GM19372 (cell line): ENCODE results near the gene SMPDL3B.

Experiments used
- ATAC-seq: cut with Tn5 transposase; IDR thresholded peaks from one replicate; pipeline ENCODE4 v1.9.1; 2021; ENCODE audit warnings: mild to moderate bottlenecking, low read depth, moderate library complexity; ENCODE audit not compliant: unreplicated experiment

SMPDL3B gene

GRCh38 chr1:27934818-27935549 is at the start of gene SMPDL3B:
Gene SMPDL3B (plus strand): TSS chr1:27935000. CDS start chr1:27935184, 184 bp downstream.
- no peak for ATAC-seq

- no peak for ATAC-seq
These were observed 49.7 kb upstream of the SMPDL3B start for GRCh38 chr1:27885114-27885528.

GRCh38 chr1:27885621-27886352 is 49.0 kb upstream of the SMPDL3B start:
- ATAC-seq, result no peak

- no peak for ATAC-seq
These were observed 48.5 kb upstream of the SMPDL3B start for GRCh38 chr1:27886353-27886679.

GRCh38 chr1:27886744-27887143 is 48.1 kb upstream of the SMPDL3B start:
- ATAC-seq, result no peak

GRCh38 chr1:27887215-27888021 is 47.4 kb upstream of the SMPDL3B start:
- ATAC-seq, result no peak

- no peak for ATAC-seq
These were observed 45.3 kb upstream of the SMPDL3B start for GRCh38 chr1:27889506-27889905.

GRCh38 chr1:27891196-27891889 is 43.5 kb upstream of the SMPDL3B start:
- ATAC-seq, result no peak

- ATAC-seq, result no peak
These were observed 40.3 kb upstream of the SMPDL3B start for GRCh38 chr1:27894521-27894920.

GRCh38 chr1:27906759-27907158 is 28.0 kb upstream of the SMPDL3B start:
- no peak for ATAC-seq

- no peak for ATAC-seq
These were observed 22.4 kb upstream of the SMPDL3B start for GRCh38 chr1:27912429-27912828.

- no peak for ATAC-seq
These were observed 19.7 kb upstream of the SMPDL3B start for GRCh38 chr1:27915082-27915575.

- no peak for ATAC-seq
These were observed 12.5 kb upstream of the SMPDL3B start for GRCh38 chr1:27922272-27922671.

- no peak for ATAC-seq
These were observed 6.4 kb upstream of the SMPDL3B start for GRCh38 chr1:27928216-27928954.

- ATAC-seq, result no peak
These were observed 3.6 kb upstream of the SMPDL3B start for GRCh38 chr1:27931184-27931583.

GRCh38 chr1:27931759-27932158 is 3.0 kb upstream of the SMPDL3B start:
- no peak for ATAC-seq

- ATAC-seq, result no peak
These were observed 921 bp downstream of the SMPDL3B start for GRCh38 chr1:27935721-27936120.

- ATAC-seq, result no peak
These were observed 1.6 kb downstream of the SMPDL3B start for GRCh38 chr1:27936370-27936769.

GRCh38 chr1:27937524-27937836 is 2.7 kb downstream of the SMPDL3B start:
- ATAC-seq, result no peak

- no peak for ATAC-seq
These were observed 3.7 kb downstream of the SMPDL3B start for GRCh38 chr1:27938488-27938887.
